Measurements from ENCODE around the gene DUSP9.

DNA sequence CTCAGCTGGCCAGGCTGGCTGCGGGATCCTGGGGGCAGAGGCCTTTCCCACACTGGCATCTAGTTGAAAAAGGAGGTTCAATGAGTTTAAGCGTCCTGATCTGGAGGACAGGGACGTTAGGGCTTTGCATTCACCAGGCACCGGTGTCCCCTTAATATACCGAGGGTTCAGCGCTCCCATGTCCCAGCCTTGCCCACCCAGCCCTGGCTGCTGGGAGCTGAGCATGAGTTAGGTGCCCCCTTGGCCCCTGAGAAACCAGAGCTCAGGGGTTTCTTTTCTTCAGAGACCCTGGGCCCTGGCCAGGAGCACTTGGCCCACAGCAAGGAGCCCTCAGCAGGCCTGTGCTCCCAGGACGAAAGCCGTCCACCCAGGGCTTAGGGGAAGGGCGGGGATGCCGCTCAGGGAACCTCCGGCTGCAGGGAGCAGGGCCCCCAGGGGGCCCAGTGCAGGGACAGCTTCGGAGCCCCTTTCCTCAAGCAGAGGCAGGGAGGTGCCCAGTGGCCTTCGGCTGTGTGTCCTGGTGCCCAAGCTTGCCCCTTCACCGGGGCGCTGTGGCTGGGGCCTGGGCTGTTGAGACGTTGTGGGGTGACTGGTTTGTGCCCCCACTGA lies 20.9 kb upstream of the DUSP9 start:
- no peak for TF ChIP-seq CTCF (IDR thresholded peaks at IDR 0.05; ENCODE audit: insufficient read depth, low read depth, low read length)
- no peak for TF ChIP-seq EZH2 (IDR thresholded peaks at IDR 0.05; ENCODE audit: insufficient read depth, low read length)

All from astrocyte (in vitro differentiated cells and primary cell).